K562 (cell line): ENCODE results near the gene ZNF613. TPM values are rescaled to one million over a fixed set of nuclear protein-coding genes. Genes with fewer than 3 reads are reported as not detected.

Experiments
- CBFB ChIP-seq: sonication (generic); formaldehyde crosslinking; IDR thresholded peaks from 2 replicates; pipeline ENCODE4 v1.4.0; 2020; ENCODE audit warnings: mild to moderate bottlenecking, missing genetic modification reagents
- DACH1 ChIP-seq: fragments of 450-650 bp; IDR thresholded peaks from 2 replicates; pipeline ENCODE4 v1.6.1; 2018; ENCODE audit not compliant: partially characterized antibody
- KLF10 ChIP-seq: fragments of 250-450 bp; sonication (Bioruptor Pico); IDR thresholded peaks from 2 replicates; pipeline ENCODE4 v1.6.1; 2021; ENCODE audit warnings: matching md5 sums
- MTA3 ChIP-seq: fragments of 450-650 bp; formaldehyde crosslinking; IDR thresholded peaks from 2 replicates; pipeline ENCODE4 v1.6.1; 2017; ENCODE audit warnings: mild to moderate bottlenecking, borderline replicate concordance
- NCOA2 ChIP-seq, 2 experiments: fragments of 450-650 bp; IDR thresholded peaks; 2 replicates each; pipeline ENCODE4 v1.6.1; 2018; ENCODE audit warnings: mild to moderate bottlenecking in 2 of 2, moderate library complexity in 1 of 2; ENCODE audit not compliant: partially characterized antibody in 2 of 2
- RHOXF2B ChIP-seq: fragments of 250-450 bp; sonication (Bioruptor Pico); conservative IDR thresholded peaks from 2 replicates; pipeline ENCODE4 v1.5.1; 2021
- THRAP3 ChIP-seq: fragments of 450-650 bp; IDR thresholded peaks from 2 replicates; pipeline ENCODE4 v1.6.1; 2016; ENCODE audit warnings: mild to moderate bottlenecking, inconsistent platforms, borderline replicate concordance
- ZNF133 ChIP-seq: fragments of 250-450 bp; sonication (Bioruptor Pico); IDR thresholded peaks from 2 replicates; pipeline ENCODE4 v1.4.0; 2020; ENCODE audit warnings: mild to moderate bottlenecking
- polyA plus RNA-seq, 8 experiments: library from polyadenylated mRNA; depleted of rRNA in 4 of 8; stranded (reverse) in 5 of 8; unstranded in 3 of 8; fragments of >200 nt; fragmentation: Nextera tagmentation in 2 of 8; fragmentation: Illumina TruSeq in 1 of 8; extraction: Ambion mirVana in 2 of 8; extraction: Trizol in 1 of 8; gene quantifications; 2 replicates each; pipeline versions ENCODE4 v1.2.1 to v1.2.3, GENCODE V29; 2011 to 2014; ENCODE audit warnings: inconsistent platforms in 1 of 8, missing spikeins in 1 of 8
- total RNA-seq, 7 experiments: library from RNA; depleted of rRNA in 6 of 7; stranded (reverse); fragments of >200 nt in 6 of 7; fragmentation: Illumina TruSeq in 2 of 7; extraction: Trizol in 2 of 7; gene quantifications; 2 replicates each; pipeline versions ENCODE4 v1.2.1 to v1.2.3, GENCODE V29; 2011 to 2021; ENCODE audit warnings: low replicate concordance in 1 of 7
- TF ChIP-seq, protein P1 (sequence below), 2 experiments: fragments of 450-650 bp; IDR thresholded peaks; 2 replicates each; pipeline ENCODE4 v1.6.1; 2016; ENCODE audit warnings: mild to moderate bottlenecking in 2 of 2, borderline replicate concordance in 1 of 2, low read depth in 1 of 2, moderate library complexity in 1 of 2
- TF ChIP-seq, protein P2 (sequence below), 2 experiments: fragments of 450-650 bp; IDR thresholded peaks; 2 replicates each; pipeline ENCODE4 v1.6.1; 2018; ENCODE audit warnings: mild to moderate bottlenecking in 2 of 2, low read depth in 1 of 2; ENCODE audit not compliant: partially characterized antibody in 2 of 2
- TF ChIP-seq, protein P3 (sequence below): fragments of 450-650 bp; IDR thresholded peaks from 2 replicates; pipeline ENCODE4 v1.6.1; 2016; ENCODE audit warnings: mild to moderate bottlenecking

The ZNF613 gene
- total and polyA plus RNA-seq, 9 of the 15 experiments (the other 6 are each of a cell fraction or from before 2014, with no cell fraction given), result 2.1 to 4.5 (median 2.7) TPM

DNA sequence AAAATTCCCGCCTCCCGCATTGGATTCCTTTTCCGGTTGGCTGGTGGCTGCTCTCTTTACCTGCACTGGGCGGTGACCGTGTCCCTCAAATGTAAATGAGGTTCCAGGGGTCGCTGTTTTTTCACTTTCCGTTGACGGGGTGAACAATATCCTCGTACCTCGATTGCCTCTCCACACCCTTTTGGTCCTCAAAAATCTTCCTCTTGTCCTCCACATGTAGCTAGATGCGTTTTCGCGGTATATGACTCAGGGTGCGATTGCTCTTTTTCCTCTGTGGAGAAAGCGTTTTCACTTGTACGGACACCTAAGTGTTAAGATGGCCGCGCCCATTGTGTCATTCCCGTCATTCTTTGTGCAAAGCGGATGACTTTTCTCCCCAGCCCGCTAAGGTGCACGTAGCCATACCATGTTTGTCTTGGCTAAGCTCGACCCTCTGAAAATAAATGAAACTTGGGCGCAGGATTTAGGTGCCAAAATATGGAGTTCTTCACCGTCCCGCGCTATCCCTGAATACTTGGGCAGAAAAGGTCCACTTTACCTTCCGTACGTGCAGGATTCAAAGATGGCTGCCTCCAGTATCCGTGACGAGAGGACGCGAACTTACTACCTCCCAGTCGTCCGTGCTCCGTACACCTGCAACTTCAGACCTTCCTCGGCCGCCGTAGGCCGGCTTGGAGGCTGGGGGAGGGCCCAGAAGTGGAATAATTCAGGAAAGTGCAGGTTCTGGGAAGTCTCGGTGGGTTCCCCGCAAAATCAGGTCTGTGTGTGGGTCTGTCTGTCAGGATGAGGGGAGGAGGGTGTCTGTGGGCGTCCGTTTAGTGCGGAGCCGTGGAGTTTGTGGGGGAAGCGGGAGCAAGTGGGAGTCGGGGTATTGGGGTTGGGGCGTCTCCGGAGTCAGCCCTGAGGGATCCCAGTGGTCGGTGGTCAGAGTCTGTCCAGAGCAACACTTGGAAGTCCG lies at the start of gene ZNF613 (continued):
- TF ChIP-seq CBFB (CRISPR knock-in tag) (no peak), DACH1 (no peak), RHOXF2B (CRISPR knock-in tag) (no peak), ZNF133 (CRISPR knock-in tag) (no peak), NCOA2 (IDR thresholded peaks at IDR 0.05; ENCODE audit: partially characterized antibody in 2 of 2) (no peak), MTA3 (peak; percentile 98), THRAP3 (no peak), KLF10 (no peak)
- TF ChIP-seq, protein P1, sequence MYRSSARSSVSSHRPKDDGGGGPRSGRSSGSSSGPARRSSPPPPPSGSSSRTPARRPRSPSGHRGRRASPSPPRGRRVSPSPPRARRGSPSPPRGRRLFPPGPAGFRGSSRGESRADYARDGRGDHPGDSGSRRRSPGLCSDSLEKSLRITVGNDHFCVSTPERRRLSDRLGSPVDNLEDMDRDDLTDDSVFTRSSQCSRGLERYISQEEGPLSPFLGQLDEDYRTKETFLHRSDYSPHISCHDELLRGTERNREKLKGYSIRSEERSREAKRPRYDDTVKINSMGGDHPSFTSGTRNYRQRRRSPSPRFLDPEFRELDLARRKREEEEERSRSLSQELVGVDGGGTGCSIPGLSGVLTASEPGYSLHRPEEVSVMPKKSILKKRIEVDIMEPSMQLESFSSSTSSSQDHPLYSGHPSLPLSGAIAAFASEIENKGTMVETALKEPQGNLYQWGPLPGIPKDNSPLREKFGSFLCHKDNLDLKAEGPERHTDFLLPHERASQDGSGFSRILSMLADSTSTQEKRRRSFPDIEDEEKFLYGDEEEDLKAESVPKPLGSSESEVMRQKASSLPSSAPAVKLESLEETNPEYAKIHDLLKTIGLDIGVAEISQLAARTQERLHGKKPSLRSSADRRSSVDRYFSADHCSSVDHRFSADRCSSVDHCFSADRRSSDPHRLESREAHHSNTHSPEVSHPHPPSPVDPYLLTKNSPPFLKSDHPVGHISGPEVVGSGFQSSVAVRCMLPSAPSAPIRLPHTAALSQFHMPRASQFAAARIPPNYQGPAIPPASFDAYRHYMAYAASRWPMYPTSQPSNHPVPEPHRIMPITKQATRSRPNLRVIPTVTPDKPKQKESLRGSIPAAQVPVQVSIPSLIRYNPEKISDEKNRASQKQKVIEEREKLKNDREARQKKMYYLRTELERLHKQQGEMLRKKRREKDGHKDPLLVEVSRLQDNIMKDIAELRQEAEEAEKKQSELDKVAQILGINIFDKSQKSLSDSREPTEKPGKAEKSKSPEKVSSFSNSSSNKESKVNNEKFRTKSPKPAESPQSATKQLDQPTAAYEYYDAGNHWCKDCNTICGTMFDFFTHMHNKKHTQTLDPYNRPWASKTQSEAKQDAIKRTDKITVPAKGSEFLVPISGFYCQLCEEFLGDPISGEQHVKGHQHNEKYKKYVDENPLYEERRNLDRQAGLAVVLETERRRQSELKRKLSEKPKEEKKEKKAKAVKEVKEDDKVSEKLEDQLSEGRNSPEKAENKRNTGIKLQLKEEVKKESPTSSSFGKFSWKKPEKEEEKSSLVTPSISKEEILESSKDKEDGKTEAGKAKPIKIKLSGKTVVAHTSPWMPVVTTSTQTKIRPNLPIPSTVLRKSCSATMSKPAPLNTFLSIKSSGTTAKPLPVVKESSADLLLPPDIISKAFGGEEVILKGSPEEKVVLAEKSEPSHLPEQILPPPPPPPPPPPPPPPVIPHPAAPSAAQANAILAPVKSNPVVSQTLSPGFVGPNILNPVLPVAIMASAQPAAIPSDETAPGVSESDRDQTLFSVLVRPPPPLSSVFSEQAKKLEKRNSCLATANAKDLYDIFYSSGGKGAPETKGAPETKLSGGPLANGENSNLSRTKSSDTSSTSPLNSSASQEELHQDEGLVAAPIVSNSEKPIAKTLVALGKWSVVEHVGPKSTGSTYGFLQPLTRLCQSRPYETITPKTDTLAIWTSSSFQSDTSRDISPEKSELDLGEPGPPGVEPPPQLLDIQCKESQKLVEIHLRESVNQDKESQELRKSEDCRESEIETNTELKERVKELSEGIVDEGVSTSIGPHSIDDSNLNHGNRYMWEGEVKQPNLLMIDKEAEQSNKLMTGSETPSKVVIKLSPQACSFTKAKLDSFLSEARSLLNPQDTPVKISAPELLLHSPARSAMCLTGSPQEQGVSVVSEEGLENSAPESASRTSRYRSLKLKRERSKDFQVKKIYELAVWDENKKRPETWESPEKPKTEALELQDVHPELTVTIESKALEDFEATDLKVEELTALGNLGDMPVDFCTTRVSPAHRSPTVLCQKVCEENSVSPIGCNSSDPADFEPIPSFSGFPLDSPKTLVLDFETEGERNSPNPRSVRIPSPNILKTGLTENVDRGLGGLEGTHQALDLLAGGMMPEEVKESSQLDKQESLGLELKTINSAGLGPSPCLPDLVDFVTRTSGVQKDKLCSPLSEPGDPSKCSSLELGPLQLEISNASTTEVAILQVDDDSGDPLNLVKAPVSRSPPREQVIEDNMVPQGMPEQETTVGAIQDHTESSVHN (IDR thresholded peaks at IDR 0.05; ENCODE audit: borderline replicate concordance in 1 of 2, low read depth in 1 of 2), result no peak
- TF ChIP-seq, protein P2, sequence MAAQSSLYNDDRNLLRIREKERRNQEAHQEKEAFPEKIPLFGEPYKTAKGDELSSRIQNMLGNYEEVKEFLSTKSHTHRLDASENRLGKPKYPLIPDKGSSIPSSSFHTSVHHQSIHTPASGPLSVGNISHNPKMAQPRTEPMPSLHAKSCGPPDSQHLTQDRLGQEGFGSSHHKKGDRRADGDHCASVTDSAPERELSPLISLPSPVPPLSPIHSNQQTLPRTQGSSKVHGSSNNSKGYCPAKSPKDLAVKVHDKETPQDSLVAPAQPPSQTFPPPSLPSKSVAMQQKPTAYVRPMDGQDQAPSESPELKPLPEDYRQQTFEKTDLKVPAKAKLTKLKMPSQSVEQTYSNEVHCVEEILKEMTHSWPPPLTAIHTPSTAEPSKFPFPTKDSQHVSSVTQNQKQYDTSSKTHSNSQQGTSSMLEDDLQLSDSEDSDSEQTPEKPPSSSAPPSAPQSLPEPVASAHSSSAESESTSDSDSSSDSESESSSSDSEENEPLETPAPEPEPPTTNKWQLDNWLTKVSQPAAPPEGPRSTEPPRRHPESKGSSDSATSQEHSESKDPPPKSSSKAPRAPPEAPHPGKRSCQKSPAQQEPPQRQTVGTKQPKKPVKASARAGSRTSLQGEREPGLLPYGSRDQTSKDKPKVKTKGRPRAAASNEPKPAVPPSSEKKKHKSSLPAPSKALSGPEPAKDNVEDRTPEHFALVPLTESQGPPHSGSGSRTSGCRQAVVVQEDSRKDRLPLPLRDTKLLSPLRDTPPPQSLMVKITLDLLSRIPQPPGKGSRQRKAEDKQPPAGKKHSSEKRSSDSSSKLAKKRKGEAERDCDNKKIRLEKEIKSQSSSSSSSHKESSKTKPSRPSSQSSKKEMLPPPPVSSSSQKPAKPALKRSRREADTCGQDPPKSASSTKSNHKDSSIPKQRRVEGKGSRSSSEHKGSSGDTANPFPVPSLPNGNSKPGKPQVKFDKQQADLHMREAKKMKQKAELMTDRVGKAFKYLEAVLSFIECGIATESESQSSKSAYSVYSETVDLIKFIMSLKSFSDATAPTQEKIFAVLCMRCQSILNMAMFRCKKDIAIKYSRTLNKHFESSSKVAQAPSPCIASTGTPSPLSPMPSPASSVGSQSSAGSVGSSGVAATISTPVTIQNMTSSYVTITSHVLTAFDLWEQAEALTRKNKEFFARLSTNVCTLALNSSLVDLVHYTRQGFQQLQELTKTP (IDR thresholded peaks at IDR 0.05; ENCODE audit: low read depth in 1 of 2, partially characterized antibody in 2 of 2), result peak in 1 of 2 experiments; percentile 82
- TF ChIP-seq, protein P3, sequence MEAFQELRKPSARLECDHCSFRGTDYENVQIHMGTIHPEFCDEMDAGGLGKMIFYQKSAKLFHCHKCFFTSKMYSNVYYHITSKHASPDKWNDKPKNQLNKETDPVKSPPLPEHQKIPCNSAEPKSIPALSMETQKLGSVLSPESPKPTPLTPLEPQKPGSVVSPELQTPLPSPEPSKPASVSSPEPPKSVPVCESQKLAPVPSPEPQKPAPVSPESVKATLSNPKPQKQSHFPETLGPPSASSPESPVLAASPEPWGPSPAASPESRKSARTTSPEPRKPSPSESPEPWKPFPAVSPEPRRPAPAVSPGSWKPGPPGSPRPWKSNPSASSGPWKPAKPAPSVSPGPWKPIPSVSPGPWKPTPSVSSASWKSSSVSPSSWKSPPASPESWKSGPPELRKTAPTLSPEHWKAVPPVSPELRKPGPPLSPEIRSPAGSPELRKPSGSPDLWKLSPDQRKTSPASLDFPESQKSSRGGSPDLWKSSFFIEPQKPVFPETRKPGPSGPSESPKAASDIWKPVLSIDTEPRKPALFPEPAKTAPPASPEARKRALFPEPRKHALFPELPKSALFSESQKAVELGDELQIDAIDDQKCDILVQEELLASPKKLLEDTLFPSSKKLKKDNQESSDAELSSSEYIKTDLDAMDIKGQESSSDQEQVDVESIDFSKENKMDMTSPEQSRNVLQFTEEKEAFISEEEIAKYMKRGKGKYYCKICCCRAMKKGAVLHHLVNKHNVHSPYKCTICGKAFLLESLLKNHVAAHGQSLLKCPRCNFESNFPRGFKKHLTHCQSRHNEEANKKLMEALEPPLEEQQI, result no peak
